ENCODE measurements around the gene CFHR2.
"Not testable (repeated sequence)": the region's sequence is repeated elsewhere in the genome, so short reads cannot be mapped to it uniquely, and the experiment has no call there.

Gene CFHR2

DNA sequence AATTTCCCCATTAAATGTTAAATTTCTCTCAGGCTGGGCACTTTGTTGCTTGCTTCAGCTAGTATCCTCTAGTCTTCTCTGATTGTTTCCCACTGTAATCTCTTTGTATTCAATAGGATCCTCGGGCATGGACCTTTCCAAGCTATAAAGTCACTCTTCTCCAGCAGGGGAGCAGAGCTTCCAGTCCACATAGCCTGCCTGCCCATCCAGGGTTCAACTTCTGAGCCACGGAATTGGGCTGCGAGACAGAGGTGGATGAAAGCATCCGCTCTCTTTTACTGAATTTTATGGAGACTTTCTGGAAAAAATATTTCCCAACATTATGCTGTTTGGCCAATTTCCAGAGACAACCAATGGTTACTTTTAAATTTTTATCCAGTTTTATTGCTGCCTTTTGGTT, 32.7 kb downstream of the CFHR2 start:
- Mint-ChIP-seq H3K4me3 (no peak overlapping the region), H3K27me3 (no peaks in the 10 kb centered on the region), H3K27ac (no peak overlapping the region), H3K4me1 (no peaks in the 10 kb centered on the region), H3K9me3 (no peaks in the 10 kb centered on the region), H3K36me3 (ENCODE audit: low read depth) (no peaks in the 10 kb centered on the region)
- no peak for ATAC-seq
- DNase-seq: no peak

DNA sequence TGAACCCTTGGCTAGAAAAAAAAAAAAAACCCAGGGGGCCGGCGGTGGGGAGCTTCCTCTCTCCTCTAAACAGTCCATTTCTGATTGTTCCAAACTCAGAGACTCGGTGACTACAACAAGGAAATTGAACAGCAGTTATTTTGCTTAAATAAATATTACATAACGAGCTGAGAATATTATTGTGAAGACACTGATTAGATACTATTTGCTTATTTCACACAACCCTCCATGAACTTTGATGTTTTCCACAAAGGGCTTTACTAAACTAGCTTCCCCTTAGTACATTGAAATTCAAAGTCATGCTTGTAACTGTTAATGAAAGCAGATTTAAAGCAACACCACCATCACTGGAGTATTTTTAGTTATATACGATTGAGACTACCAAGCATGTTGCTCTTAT, 33.7 kb downstream of the CFHR2 start, which contains the start of gene CFHR5:
Gene CFHR5, plus strand, starts transcription at position 279 of the 400 bp plus-strand sequence. Its CDS starts 109 bp downstream, at position 388.
- Mint-ChIP-seq H3K9me3 (no peaks in the 10 kb centered on the region), H3K27me3 (no peaks in the 10 kb centered on the region), H3K27ac (no peak within 1 kb of the TSS), H3K36me3 (ENCODE audit: low read depth) (no peaks in the 10 kb centered on the region), H3K4me1 (no peaks in the 10 kb centered on the region), H3K4me3 (no peak within 1 kb of the TSS)
- ATAC-seq: no peak
- no peak for DNase-seq

DNA sequence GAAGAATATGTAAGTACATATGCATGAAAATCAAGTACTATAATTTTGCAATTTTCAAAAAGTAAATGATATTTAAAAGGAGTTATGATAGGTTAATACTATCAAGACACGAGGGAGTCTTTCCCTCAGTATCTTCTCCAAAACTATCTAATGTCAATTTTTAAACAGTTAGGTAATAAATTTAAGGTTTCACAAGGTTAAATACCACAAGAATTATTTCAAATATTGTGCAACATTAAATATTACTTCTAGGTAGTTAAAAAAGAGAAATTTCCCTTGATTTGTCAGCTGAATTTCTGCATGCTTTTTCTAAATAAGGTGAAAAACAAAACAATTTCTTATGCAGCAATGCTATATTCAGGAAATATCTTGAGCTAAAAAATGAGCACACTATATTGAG, 37.3 kb downstream of the CFHR2 start:
- Mint-ChIP-seq H3K36me3 (ENCODE audit: low read depth) (no peaks in the 10 kb centered on the region), H3K4me1 (no peaks in the 10 kb centered on the region), H3K27me3 (no peaks in the 10 kb centered on the region)

DNA sequence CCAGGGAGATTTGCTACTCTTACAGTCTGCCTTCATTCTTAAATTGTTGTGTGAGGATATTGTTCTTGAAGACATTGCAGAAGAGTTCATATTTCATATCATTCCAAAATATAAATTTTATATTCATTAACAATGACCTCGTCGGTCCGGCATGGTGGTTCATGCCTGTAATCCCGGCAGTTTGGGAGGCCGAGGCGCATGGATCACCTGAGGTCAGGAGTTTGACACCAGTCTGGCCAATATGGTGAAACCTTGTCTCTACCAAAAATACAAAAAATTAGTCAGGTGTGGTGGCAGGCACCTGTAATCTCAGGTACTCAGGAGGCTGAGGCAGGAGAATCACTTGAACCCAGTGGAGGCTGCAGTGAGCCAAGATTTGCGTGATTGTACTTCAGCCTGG, 38.7 kb downstream of the CFHR2 start:
- not testable (repeated sequence) for H3K4me1 Mint-ChIP-seq; DNase-seq; ATAC-seq; H3K9me3 Mint-ChIP-seq; H3K4me3 Mint-ChIP-seq; H3K27ac Mint-ChIP-seq; H3K27me3 Mint-ChIP-seq; H3K36me3 Mint-ChIP-seq (ENCODE audit: low read depth)

More for the DNA sequence above, 37.3 kb downstream of the CFHR2 start:
- Mint-ChIP-seq H3K9me3 (no peaks in the 10 kb centered on the region), H3K4me3 (no peak overlapping the region), H3K27ac (no peak overlapping the region)
- ATAC-seq (no peak), DNase-seq (no peak)

DNA sequence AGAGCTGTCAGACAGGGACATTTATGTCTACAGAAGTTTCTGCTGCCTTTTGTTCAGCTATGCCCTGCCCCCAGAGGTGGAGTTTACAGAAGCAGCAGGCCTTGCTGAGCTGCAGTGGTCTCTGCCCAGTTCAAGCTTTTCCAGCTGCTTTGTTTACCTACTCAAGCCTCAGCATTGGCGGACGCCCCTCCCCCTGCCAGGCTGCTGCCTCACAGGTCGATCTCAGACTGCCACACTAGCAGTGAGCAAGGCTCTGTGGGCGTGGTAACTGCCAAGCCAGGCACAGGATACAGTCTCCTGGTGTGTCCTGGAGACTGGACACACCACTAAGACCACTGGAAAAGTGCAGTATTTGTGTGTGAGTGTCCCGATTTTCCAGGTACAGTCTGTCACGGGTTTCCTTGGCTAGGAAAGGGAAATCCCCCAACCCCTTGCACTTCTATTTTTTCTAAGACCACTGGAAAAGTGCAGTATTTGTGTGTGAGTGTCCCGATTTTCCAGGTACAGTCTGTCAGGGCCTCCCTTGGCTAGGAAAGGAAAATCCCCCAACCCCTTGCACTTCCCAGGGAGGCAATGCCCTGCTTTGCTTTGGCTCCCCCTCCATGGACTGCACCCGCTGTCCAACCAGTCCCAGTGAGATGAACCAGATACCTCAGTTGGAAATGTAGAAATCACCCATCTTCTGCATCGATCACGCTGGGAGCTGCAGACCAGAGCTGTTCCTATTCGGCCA, 48.5 kb downstream of the CFHR2 start:
- ATAC-seq; H3K27ac Mint-ChIP-seq; H3K4me3 Mint-ChIP-seq; H3K9me3 Mint-ChIP-seq; H3K27me3 Mint-ChIP-seq; DNase-seq; H3K36me3 Mint-ChIP-seq (ENCODE audit: low read depth); H3K4me1 Mint-ChIP-seq: not testable (repeated sequence)

DNA sequence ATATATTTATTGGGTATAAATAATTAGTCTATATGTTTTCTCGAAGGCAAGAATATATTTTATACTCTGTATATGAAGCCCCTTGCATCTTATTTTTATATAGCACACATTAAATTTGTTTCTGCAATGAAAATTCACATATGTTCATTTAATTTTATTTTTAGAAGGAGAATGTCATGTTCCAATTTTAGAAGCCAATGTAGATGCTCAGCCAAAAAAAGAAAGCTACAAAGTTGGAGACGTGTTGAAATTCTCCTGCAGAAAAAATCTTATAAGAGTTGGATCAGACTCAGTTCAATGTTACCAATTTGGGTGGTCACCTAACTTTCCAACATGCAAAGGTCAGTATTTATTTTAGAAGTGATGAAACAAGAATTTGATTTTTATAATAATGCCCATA, 50.4 kb downstream of the CFHR2 start:
- Mint-ChIP-seq H3K4me3 (no peak overlapping the region), H3K27ac (no peak overlapping the region), H3K4me1 (no peaks in the 10 kb centered on the region), H3K9me3 (no peaks in the 10 kb centered on the region), H3K27me3 (no peaks in the 10 kb centered on the region), H3K36me3 (ENCODE audit: low read depth) (no peaks in the 10 kb centered on the region)
- ATAC-seq: no peak
- no peak for DNase-seq

DNA sequence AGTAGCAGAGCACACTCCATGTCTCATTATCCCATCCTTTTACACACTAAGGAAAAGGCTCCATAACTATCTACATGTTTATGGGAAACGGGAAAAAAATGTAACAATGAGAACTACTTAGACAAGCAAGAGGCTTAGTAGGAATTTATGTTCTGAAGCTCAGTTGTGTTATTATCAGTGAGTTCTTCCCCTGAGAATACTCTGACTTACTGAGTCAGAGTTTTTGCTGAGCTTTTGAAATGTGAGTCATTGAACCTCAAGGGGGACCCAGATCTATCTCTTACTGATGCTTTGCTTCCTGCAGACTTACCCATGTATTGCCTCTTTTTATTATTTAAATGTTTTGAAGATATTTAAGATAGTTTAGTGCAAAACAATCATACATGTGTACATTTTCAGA, 53.9 kb downstream of the CFHR2 start:
- no peak overlapping the region for H3K4me3 Mint-ChIP-seq
- DNase-seq (no peak), ATAC-seq (no peak)
- H3K27me3 Mint-ChIP-seq: no peaks in the 10 kb centered on the region
- no peaks in the 10 kb centered on the region for H3K9me3 Mint-ChIP-seq
- no peaks in the 10 kb centered on the region for H3K4me1 Mint-ChIP-seq
- no peak overlapping the region for H3K27ac Mint-ChIP-seq
- no peaks in the 10 kb centered on the region for H3K36me3 Mint-ChIP-seq (ENCODE audit: low read depth)

DNA sequence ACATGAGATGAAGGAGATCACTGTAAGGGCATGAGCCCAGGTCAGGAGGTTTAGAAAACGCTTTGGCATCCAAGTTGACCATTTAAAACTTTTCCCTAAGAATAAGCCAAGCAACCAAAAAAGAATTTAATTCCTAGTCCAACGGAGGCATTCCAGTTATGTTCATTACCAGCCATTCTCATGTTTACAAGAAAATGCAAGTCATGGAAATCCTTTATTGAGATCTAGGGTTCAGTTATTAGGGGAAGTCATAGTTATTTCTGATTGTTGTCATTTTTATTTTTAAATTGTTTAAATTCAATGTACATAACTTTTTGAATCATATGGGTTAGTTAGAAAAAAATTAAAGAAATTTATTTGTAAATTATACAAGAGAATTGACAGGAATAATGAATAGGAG, 58.3 kb downstream of the CFHR2 start:
- no peak overlapping the region for H3K27ac Mint-ChIP-seq
- no peaks in the 10 kb centered on the region for H3K4me1 Mint-ChIP-seq
- no peak for ATAC-seq
- DNase-seq: no peak
- no peak overlapping the region for H3K4me3 Mint-ChIP-seq
- H3K27me3 Mint-ChIP-seq: peaks cover under 1% of the 10 kb centered on the region
- H3K9me3 Mint-ChIP-seq: no peaks in the 10 kb centered on the region
- no peaks in the 10 kb centered on the region for H3K36me3 Mint-ChIP-seq (ENCODE audit: low read depth)

DNA sequence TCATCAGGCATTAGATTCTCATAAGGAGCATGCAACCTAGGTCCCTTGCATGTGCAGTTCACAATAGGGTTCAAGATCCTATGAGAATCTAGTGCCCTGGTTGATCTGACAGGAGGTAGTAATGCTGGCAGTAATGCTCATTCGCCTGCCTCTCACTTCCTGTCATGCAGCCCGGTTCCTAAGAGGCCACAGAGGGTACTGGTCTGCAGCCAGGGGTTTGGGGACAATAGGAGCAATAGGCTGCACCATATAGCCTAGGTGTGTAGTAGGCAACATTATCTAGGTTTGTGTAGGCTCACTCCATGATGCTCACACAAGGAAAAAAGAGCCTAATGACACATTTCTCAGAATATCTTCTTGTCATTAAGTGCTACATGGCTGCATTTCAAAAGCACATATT, 59.6 kb downstream of the CFHR2 start:
- no peaks in the 10 kb centered on the region for H3K9me3 Mint-ChIP-seq
- H3K27me3 Mint-ChIP-seq: peaks cover 3% of the 10 kb centered on the region
- ATAC-seq: no peak

DNA sequence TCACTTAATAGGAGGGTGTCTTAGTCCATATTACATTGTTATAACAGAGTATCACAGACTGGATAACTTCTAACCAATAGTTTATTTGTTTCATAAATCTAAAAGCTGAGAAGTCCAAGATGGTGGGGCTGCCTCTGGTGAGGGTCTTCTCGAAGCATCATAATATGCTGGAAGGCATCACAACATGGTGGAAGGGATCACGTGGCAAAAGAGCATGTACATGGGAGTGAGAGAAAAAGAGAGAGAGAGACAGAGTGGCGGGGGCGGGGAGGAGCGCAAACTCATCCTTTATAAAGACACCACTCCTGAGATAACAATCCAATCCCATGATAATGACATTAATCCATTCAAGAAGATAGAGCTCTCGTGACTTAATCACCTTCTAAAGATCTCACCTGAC, 65.3 kb downstream of the CFHR2 start:
- no peak overlapping the region for H3K4me3 Mint-ChIP-seq
- peaks cover 3% of the 10 kb centered on the region for H3K27me3 Mint-ChIP-seq
- peaks cover 8% of the 10 kb centered on the region for H3K9me3 Mint-ChIP-seq
- no peak overlapping the region for H3K27ac Mint-ChIP-seq
- no peaks in the 10 kb centered on the region for H3K4me1 Mint-ChIP-seq
- no peak for DNase-seq
- no peaks in the 10 kb centered on the region for H3K36me3 Mint-ChIP-seq (ENCODE audit: low read depth)
- no peak for ATAC-seq

More for the DNA sequence above, 59.6 kb downstream of the CFHR2 start:
- no peaks in the 10 kb centered on the region for H3K4me1 Mint-ChIP-seq
- no peak overlapping the region for H3K4me3 Mint-ChIP-seq
- no peaks in the 10 kb centered on the region for H3K36me3 Mint-ChIP-seq (ENCODE audit: low read depth)
- DNase-seq: no peak
- H3K27ac Mint-ChIP-seq: no peak overlapping the region
